Mesenteric fat pad (tissue), 1 donor: ENCODE measurements around the gene EXOSC5. TPM values are rescaled to one million over a fixed set of nuclear protein-coding genes. Genes with fewer than 3 reads are reported as not detected.
A peak's percentile ranks its signal among the peaks of the same experiment; 100 is the strongest.
"Not testable (repeated sequence)": the region's sequence is repeated elsewhere in the genome, so short reads cannot be mapped to it uniquely, and the experiment has no call there.

Source experiments
- DNase-seq: peaks from one replicate; pipeline ENCODE4 v3.0.0-alpha.2; 2020; ENCODE audit warnings: low spot score
- long read RNA-seq: library from polyadenylated mRNA; unstranded; transcript quantifications from one replicate; pipeline ENCODE4 v2.0.0, GENCODE V29; 2020
- total RNA-seq: library from RNA; stranded (reverse); fragmentation: NEBNext Ultra II Directional; extraction: Animal tissue kit (Norgen Biotek cat#: 25700); gene quantifications from one replicate; pipeline ENCODE4 v1.2.1, GENCODE V29; 2021
- donor health status: DM: yes; HTN: yes; CAD: no.

EXOSC5 gene
- 9.6 TPM for total RNA-seq
- long read RNA-seq, transcript EXOSC5-201 (6 exons, 1,118 nt), result major isoform, 20 of 22 reads
- long read RNA-seq, partial matches to known transcripts, result 0 of 22 reads
- long read RNA-seq, other reads (novel, unspliced or antisense), result 0 of 22 reads

GRCh38 chr19:41397086-41398049 is at the start of gene EXOSC5, which contains the start of gene BCKDHA:
Gene EXOSC5 (minus strand): TSS chr19:41397359. CDS start chr19:41397328, 31 bp downstream.
Gene BCKDHA (plus strand): TSS chr19:41397818. CDS start chr19:41397828, 10 bp downstream.
- DNase-seq, result peak; percentile 99

DNA sequence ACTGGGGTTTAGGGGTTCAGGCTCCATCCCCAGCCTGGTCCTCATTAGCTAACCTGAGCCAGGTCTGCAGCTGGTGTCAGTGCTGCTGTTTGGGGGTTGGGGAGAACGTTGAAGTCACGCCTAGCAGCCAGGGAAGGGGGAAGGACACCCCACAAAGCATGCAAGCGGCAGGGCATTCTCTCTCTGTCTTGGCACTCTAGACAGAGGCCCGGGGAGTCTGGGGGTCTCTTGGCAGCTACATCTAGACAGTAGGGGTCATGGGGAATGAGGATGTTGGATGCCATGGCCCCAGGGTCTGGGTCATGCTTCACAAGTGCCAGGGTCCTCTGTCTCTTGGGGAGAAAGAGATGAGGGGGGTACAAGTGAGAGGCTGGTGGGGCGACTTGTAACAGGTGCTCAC is 48.4 kb upstream of the EXOSC5 start:
- peak; percentile 72 for DNase-seq

- peak; percentile 73 for DNase-seq
Observed at GRCh38 chr19:41443813-41444455, 46.8 kb upstream of the EXOSC5 start.

- peak; percentile 71 for DNase-seq
Observed at GRCh38 chr19:41442473-41443355, 45.6 kb upstream of the EXOSC5 start, which contains the start of gene ERICH4. Gene ERICH4 (plus strand): TSS chr19:41443156. CDS start chr19:41443170, 14 bp downstream.

GRCh38 chr19:41441321-41441945 is 44.3 kb upstream of the EXOSC5 start:
- peak; percentile 30 for DNase-seq

GRCh38 chr19:41439441-41440222 is 42.5 kb upstream of the EXOSC5 start, which contains the start of gene DMAC2:
Gene DMAC2 (minus strand): TSS chr19:41439912. CDS start chr19:41439899, 13 bp downstream.
- DNase-seq, result peak; percentile 95

DNA sequence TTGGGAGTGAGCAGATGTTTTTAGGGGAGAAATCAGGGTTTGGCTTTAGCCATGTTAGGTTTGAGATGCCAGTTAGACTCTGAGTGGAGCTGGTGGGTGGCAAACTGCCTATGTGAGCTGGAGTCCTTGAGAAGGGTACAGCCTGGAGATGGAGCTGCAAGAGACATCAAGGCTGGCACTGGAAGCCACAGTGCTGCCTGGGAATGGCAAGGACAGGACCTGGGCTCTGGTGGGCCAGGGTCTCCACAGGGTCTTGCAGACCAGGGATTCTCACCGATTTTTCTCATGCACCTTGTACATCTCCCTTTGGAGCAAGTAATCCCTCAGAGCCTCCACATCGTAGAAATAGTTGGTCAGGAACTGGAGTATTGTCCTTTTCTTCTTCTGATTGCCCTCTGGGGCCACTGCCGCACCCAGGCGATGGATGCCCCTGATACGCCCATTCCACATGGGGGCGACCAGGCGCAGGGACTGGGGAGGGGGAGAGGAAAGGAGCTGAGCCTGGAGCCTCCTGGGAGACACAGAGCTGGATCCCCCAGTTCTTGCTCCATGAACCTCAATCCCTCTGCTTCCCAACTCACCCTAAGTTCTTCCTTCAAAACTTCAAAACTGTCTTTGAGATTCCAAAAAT is 40.9 kb upstream of the EXOSC5 start:
- DNase-seq, result peak; percentile 87

DNA sequence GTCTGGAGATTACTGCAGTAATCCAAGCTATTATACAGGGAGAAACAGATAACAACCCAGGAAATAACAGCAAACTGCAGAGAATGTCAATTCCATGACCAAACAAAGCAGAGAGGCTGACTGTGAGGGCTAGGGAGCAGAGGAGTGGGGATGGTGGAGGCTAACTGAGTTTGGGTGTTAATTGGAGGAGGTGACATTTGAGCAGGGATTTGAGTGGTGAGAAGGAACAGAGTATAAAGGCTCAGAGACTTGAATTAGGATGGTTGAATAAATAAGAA is 39.5 kb upstream of the EXOSC5 start:
- no peak for DNase-seq

DNA sequence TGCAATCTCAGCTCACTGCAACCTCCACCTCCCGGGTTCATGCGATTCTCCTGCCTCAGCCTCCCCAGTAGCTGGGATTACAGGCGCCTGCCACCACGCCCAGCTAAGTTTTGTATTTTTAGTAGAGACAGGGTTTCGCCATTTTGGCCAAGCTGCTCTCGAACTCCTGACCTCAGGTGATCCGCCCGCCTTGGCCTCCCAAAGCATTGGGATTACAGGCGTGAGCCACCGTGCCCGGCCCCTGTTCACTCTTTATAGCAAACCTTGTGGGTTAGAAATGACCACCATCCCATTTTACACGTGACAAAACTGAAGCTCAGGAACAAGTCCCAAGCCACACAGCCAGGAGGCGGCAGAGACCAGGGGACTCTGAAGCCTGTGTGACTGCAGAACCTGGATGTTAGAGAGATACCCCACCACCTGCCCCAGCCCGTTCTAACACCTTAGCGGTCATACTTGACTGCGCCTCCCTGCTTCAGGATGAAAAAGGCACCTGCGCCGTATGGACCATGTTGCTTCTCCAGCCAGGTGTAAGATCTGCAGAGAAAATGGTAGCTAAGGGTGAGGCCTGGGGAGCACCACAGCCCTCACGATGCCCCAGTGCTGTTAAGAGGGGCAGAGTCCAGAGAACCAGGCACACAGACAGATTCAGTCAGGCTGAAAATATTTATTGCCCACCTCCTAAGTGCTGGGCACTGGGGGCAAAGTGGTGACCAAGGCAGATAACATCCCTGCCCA is 38.9 kb upstream of the EXOSC5 start:
- no peak for DNase-seq

GRCh38 chr19:41435376-41435775 is 38.2 kb upstream of the EXOSC5 start:
- DNase-seq, result not testable (repeated sequence)

GRCh38 chr19:41434450-41434849 is 37.3 kb upstream of the EXOSC5 start:
- DNase-seq, result no peak

GRCh38 chr19:41433171-41433570 is 36.0 kb upstream of the EXOSC5 start:
- no peak for DNase-seq

DNA sequence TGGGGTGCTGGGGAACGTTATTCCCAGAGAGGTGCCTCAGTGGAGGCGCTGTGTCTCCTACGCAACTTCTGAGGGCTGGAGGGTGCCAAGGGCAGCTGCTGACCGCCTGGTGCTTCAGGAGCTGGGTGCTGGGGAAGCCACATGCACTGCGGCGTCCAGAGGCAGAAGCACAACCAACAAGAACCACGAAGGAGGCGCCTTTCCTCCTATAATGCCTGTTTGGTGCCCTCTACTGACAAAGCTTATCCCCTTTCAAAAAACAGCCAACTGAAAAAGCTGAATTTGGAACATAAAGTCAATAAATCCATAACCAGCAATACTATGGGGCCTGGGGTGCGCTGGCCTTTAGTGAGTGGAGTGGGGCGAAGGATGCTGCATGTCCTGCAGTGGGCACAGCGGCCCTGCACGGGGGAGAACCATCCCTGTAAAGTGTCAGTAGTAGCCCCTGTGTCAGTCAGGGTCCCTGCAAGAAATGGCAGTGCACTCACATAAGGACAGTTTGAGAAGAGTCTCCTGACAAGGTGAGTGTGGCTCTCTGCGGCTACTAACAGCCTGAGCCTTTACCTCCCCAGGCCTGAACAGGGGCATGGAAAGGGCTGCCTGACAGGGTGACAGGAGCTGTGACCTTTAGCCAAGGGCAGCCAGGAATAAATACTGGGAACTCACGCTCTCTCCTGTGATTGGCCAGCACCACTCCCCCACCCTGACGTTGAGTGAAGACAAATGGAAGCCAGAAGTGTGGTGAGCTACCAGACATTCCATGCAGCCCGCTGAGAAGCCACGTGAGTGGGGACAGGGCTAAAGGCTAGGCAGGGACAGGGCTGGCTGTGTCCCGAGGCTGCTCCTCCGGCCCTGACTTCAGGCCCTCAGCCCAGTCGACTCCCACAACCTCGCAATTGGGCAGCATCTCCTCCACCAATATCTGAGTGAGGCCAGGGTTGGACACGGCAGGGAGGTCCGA is 34.5 kb upstream of the EXOSC5 start:
- no peak for DNase-seq

GRCh38 chr19:41430922-41431321 is 33.8 kb upstream of the EXOSC5 start:
- DNase-seq, result no peak

DNA sequence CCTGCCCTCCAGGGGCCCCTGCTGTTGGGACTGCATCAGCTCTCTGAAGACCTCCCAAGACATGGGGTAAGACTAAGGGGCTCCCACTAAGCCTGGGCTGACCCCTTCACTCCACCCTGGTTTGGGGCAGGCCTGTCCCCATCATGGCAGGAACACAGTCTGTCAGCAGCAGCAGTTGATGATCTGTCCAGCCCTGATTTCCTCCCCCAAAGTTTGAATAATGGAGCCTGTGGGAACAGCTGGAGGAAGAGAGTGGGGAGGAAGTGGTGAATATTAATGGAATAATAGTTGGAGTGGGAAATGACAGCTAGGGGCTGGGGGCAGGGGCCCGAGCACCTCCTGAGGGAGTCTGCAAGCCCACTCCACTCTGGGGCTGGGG is 31.3 kb upstream of the EXOSC5 start:
- no peak for DNase-seq

GRCh38 chr19:41427647-41428480 is 30.7 kb upstream of the EXOSC5 start:
- no peak for DNase-seq
